KBM-7 (cell line): Measurements from ENCODE around the gene ILK.
A peak's percentile ranks its signal among the peaks of the same experiment; 100 is the strongest.

Source experiments
- DNase-seq: peaks from one replicate; pipeline ENCODE4 v3.0.0-alpha.2; 2015
- in situ Hi-C: fragments of 300-500 bp; cut with MboI; formaldehyde crosslinking; loops from 2 replicates; pipeline ENCODE4 v1.14.3; 2020; ENCODE audit warnings: low sequenced_read_pairs, low pct_unique_long_range_greater_than_20kb, mixed read lengths

The ILK gene

DNA sequence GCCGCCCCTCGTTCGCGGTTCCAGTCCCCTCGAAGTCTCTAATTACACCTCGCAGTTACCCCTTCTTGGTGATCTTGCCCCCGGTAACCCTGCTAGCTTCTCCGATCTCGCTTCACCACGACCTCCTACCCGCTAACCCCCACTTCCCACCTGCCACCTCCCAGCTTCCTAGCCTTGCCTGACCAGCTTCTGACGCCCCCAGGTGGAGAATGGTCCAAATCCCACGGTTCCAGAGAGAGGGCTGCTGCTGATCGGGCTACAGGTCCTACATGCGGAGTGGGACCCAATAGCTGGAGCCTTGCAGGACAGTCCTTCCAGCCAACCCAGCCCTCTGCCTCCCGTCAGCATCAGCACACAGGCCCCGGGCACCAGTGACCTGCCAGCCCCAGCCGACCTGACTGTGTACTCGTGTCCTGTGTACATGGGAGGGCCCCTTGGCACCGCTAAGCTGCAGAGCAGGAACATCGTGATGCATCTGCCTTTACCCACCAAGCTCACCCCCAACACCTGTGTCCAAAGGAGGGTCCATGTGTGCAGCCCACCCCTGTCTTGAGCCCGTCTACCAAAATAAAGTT, 32.1 kb upstream of the ILK start:
- in situ Hi-C loops: no loop called here
- no peak for DNase-seq

GRCh38 chr11:6572215-6572614, 31.4 kb upstream of the ILK start:
- no peak for DNase-seq
- in situ Hi-C loops: no loop called here

DNA sequence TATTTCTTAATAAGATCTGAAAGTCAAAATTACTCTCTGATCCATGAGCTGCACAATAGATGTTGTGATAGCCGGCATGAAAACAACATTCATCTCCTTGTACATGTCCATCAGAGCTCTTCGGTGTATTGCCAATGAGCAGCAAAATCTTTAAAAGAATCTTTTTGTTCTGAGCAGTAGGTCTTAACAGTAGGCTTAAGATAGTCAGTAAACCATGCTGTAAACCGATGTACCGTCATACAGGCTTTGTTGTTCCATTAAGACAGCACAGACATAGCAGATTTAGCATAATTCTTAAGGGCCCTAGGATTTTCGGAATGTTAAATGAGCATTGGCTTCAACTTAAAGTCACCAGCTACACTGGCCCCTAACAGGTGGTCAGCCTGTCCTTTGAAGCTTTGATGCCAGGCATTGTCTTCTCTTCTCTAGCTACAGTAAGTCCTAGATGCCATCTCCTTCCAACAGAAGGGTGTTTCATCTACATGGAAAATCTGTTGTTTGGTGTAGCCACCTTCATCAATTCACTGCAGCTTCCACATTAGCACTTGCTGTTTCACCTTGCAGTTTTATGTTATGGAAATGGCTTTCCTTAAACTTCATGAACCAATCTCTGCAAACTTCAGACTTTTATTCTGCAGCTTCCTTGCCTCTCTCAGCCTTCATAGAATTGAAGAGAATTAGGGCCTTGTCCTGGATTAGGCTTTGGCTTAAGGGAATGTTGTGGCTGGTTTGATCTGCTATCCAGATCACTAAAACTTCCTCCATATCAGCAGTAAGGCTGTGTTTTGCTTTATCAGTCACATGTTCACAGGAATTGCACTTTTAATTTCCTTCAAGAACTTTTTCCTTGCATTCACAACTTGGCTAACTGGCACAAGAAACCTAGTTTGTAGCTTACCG, 28.5 kb upstream of the ILK start:
- in situ Hi-C loops: no loop called here
- DNase-seq: no peak

DNA sequence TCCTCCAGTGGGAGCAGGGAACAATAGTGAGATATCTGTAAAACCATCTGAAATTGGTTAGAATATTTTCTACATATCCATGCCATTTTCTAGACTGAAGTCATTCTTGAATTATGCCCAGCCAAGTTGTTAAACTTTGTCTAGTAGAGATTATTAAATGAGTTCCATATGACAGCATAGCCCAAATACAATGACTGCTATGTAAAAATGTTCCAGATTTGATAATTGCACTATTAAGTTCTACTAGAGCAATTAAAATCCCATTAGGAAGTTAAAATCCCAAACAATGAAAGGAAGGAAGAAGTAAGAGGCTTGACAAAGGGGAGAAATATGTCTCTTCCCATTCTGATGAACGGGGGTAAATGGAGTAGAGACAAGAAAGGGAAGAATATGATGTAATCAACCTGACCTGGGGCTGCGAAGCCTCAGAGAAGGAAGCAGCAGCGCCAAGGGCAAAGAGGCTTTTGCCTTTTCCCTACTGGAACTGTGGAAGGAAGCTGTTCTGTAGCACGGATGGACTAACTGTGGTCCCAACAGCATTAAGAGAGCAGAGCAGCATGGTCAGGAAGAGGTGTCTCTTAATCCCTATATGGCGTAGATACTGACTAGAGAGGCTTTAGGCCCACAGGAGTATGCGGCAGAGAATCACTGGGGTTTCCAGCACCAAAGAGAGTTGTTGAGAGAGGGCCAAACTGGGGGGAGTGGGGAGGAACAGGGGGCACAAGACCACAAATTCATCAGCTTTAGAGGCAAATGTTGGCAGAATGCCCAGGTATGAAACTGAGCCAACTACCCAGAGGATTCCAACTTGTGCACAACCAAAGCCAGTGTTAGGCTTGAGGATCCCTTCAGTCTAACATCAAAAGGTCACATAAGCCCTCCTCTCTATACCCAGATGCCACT, 26.9 kb upstream of the ILK start:
- peak; percentile 6 for DNase-seq

GRCh38 chr11:6578134-6578533, 25.4 kb upstream of the ILK start:
- no peak for DNase-seq
- in situ Hi-C loops: no loop called here

More for the DNA sequence above, 26.9 kb upstream of the ILK start:
- in situ Hi-C loops: no loop called here

GRCh38 chr11:6579681-6580080, 23.9 kb upstream of the ILK start:
- in situ Hi-C loops: no loop called here
- DNase-seq: no peak

DNA sequence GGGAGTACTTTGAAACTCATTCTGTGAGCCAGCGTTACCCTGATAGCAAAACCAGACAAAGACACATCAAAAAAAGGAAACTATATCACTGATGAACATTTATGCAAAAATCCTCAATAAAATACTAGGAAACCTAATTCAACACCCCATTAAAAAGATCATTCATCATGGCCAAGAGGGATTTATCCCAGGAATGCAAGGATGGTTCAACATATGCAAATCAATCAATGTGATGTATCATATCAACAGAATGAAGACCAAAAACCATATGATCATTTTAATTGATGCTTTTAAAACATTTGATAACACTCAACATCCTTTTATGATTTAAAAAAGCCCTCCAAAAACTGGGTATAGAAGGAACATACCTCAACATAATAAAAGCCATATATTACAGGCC, 20.0 kb upstream of the ILK start:
- no peak for DNase-seq
- in situ Hi-C loops: no loop called here

- DNase-seq: no peak
- in situ Hi-C loops: no loop called here
These were observed 19.0 kb upstream of the ILK start for GRCh38 chr11:6584528-6584927.

DNA sequence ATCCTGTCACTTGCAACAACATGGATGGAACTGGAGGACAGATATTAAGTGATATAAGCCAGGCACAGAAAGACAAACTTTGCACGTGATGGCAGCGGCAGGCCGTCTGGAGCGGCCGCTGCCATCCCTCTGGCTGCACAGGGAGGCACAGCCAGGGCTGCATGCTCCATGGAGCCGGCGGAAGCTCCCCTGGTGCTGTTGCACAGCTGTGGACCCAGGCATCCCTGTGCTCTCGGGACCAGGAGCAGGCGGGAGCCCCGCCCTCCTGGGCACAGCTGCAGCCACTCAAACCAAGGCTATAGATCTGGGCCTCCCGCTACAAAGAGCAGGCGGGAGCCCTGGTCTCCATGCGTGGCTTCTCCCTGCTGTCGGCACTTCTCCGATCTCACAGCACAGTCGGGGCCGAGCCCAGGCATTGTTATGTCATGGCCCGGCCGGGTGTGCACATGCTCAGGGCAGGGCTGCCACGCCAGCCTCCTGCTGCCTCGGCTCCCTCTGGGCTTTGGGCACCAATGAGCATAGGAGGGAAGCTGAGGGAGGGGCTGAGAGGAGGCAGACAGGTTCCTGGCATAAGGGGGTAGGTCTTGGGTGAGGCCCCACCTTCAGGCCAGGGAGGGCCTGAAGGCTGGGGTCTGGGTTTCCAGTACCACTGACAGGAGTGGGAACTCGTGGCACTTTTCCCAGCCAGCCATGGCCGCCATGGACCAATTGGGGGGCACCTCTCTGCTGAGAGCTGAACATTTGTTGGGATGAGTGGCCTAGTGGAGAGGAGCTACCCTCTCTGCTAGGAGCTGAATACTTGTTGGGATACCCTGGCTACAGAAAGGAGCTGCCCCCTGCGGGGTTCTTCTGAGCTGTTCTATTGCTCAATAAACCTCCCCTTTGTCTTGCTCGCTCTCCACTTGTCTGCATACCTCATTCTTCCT, 16.9 kb upstream of the ILK start:
- in situ Hi-C loops: no loop called here
- no peak for DNase-seq

- no peak for DNase-seq
- in situ Hi-C loops: no loop called here
These were observed 16.1 kb upstream of the ILK start for GRCh38 chr11:6587360-6587953.

DNA sequence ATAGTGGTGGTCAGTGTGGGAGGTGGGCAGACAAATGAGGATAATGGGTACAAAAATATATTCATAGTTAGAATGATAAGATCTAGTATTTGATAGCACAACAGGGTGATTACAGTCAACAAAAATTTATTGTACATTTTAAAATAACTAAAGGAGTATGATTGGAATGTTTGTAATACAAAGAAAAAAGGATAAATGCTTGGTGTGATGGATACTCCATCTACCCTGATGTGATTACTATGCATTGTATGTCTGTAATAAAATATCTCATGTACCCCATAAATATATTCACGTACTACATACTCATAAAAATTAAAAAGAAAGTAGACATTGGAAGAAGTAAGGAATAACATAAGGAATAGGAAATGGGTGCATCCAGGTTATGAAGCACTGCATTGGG, 15.6 kb upstream of the ILK start:
- DNase-seq: no peak
- in situ Hi-C loops: no loop called here

DNA sequence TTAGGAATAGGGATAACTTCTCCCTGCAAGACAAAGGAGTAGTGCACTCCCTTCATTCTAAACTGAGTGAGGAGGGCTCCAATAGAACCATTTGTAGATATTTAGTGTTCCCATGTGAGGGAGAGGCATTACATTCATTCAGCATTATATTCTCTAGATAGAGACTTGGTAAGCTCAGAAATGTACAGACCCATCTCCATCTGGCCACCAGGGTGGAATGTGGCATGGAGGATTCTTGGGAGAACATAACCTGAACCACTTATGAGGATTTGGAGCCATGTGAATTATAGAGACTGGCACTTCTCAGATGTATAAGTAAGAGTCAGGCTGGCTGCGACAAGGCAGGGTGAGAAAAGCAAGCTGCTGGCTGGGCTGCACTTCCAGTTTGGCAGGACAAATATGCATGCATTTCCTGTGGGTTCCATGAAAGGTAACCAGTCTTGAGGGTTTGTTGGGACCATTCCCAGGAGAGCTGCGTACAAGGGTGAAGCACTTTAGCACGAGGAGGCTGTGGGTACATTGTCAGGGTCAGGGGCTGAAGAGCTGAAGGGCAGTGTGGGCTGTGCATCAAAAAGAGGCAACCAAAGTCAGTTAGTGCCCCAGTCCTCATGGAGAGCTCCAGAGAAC, 9.3 kb upstream of the ILK start:
- in situ Hi-C loops: no loop called here
- no peak for DNase-seq

DNA sequence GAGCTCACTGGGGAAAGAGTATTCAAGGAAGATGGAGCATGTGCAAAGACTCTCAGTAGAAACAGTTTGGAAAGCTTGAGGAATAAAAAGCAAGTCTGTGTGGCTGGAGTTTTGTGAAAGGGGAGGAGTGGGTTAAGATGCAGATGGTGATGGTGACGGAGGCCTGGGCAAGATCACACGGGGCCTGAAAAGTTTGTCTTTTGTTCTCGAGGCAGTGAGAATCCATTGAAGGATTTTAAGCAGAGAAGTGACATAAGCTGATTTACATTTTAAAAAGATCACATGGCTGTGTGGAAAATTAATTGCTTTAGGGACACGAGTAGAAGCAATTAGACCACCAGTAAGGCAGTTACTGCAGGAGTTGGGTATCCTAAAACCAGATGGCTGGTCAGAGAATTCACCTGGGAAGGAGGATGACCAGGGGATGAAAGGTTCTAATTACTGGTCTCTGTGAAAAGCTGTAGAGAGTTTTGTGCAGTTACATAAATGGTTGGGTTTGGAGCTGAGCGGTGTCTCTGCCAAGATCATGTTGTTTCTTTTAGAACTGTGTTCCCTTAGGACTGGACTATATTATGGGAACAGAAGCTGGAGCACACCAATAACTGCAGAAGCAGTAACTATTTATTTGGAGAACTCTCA, 7.2 kb upstream of the ILK start:
- in situ Hi-C loops: no loop called here

GRCh38 chr11:6598555-6598954, 5.0 kb upstream of the ILK start:
- in situ Hi-C loops: no loop called here
- no peak for DNase-seq

More for the DNA sequence above, 7.2 kb upstream of the ILK start:
- no peak for DNase-seq

DNA sequence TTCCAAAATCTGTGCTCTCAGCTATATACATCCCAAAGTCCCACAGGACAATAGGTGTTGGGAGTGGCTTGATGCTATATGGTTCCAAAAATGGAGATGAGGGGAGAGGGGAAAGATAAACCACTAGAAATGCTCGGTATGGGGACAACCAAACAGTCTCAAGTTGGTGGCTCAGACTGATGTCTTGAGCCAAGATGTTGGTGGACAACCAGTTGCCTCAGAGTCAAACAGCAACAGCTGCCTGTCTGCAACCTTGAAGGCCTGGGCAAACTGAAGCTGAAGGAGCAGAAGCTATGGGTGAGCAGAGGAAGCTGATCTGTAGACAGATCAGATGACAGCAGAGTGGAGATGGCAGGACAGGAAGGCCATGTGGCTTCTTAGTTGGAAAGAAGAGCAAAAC, 4.1 kb upstream of the ILK start:
- in situ Hi-C loops: no loop called here
- no peak for DNase-seq

DNA sequence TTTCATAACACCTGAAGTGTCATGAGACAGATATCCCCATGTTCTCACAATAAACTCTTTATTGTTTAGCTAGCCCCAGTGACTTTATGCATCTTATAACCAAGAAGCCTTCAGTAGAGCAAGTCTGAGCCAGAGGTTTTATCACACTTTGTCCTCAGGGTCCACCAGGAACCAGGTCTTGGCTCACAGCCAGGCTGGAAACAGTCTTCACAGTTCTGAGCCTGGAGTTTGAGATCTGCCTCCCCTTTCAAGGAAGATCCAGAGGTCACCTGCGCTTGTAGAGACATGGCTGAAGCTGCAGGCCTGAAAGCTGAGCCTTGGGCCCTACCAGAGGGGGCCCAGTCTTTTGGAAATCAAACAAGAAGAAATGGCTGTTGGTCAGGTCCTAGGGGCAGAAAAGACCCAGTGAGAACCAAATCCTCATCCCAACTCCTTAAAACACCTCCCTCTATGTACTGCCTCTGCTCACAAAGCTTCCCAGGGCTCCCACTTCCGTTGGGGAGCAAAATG, 3.6 kb upstream of the ILK start:
- no peak for DNase-seq
- in situ Hi-C loops: loop anchor here (10.0 kb wide), 1 partner anchor 55 kb away; no protein-coding TSS in a partner anchor

DNA sequence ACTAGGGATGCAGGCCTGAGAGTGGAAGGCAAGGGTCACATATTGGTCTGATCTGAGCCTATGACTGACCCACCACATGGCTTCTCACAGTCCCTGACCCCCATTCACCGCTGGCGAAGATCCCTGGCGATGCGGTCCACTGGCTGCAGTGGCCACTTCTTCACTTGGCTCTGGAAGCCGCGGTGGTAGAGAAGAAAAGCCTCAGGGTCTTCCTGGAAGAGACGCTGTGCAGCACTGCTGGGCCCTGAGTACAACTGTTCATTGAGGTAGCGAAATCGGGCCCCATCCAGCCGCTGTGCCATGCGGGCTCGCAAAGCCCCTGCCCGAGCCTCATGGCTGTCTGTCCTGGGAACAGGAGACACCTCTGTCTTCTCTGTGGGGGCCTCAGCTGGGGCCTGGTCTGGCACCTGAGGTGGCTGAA, 2.5 kb upstream of the ILK start:
- in situ Hi-C loops: loop anchor here (10.0 kb wide), 1 partner anchor 56 kb away; no protein-coding TSS in a partner anchor
- DNase-seq: no peak
